Measurements from ENCODE around the gene TLCD3B. TPM values are rescaled to one million over a fixed set of nuclear protein-coding genes. Genes with fewer than 3 reads are reported as not detected.

Gene TLCD3B
- total and polyA plus RNA-seq, 8 donors, result 0.18 to 0.92 TPM; not detected in 6

DNA sequence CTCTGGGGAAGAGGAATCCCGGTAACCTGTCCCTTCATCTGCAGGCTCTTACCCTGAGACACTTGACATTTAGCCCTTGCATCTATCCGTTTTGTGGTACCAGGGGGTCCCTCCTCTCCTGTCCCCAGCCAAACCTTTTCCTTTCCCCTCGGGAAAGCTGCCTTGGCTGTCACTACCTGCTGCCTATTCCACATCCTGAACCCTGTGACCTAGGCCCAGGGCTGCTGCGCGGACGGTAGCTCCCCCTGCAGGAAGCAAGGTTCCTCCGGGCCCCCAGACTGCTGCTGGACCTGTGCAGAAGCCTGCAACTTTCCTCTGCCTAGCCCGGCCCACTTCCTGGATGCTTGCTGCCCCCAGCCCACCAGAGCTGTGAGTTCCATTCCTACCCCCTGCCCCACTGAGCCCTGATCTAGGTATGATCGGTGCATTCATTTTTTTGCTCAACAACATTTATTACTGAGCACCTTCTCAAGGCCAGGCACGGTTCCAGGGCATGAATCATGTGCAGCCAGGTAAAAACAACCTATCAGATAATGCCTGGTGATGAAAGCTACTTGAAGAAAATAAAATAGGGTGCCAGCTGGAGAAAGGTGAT is 24.0 kb upstream of the TLCD3B start:
- peaks cover 23 to 39% (median 31%) of the 10 kb centered on the region in 4 donors for H3K4me1 ChIP-seq
- intact Hi-C loops (cut with DNase I; ENCODE audit: low total_unique reads), result no loop called here
- H3K27me3 ChIP-seq, result no peaks in the 10 kb centered on the region
- H3K4me3 ChIP-seq, result no peak overlapping the region
- DNase-seq, result peak; percentile 60 to 77
- H3K9me3 ChIP-seq, result no peaks in the 10 kb centered on the region
- 28 to 36% (median 29%) methylated on average over 9 to 10 of the region's 10 CpGs for WGBS, 5 donors
- peak overlapping the region in 2 of 5 donors; percentile 19 to 26 for H3K27ac ChIP-seq
- TF ChIP-seq EP300 (IDR thresholded peaks at IDR 0.05), result no peak
- no peak for TF ChIP-seq POLR2AphosphoS5 (IDR thresholded peaks at IDR 0.05)
- TF ChIP-seq, protein P1, sequence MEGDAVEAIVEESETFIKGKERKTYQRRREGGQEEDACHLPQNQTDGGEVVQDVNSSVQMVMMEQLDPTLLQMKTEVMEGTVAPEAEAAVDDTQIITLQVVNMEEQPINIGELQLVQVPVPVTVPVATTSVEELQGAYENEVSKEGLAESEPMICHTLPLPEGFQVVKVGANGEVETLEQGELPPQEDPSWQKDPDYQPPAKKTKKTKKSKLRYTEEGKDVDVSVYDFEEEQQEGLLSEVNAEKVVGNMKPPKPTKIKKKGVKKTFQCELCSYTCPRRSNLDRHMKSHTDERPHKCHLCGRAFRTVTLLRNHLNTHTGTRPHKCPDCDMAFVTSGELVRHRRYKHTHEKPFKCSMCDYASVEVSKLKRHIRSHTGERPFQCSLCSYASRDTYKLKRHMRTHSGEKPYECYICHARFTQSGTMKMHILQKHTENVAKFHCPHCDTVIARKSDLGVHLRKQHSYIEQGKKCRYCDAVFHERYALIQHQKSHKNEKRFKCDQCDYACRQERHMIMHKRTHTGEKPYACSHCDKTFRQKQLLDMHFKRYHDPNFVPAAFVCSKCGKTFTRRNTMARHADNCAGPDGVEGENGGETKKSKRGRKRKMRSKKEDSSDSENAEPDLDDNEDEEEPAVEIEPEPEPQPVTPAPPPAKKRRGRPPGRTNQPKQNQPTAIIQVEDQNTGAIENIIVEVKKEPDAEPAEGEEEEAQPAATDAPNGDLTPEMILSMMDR (IDR thresholded peaks at IDR 0.05), result peak in 3 of 7 experiments; percentile 27 to 45 (median 33)
- no peaks in the 10 kb centered on the region for H3K36me3 ChIP-seq

GRCh38 chr16:30054451-30054850 is 23.4 kb upstream of the TLCD3B start:
- TF ChIP-seq EP300 (IDR thresholded peaks at IDR 0.05) (no peak), POLR2AphosphoS5 (IDR thresholded peaks at IDR 0.05) (no peak), POLR2A (IDR thresholded peaks at IDR 0.05) (no peak)
- TF ChIP-seq, protein P1 (IDR thresholded peaks at IDR 0.05), result no peak
- no peak for DNase-seq
- no peaks in the 10 kb centered on the region for H3K36me3 ChIP-seq
- no peak overlapping the region for H3K27ac ChIP-seq
- no peak overlapping the region for H3K4me3 ChIP-seq
- H3K4me1 ChIP-seq, result peaks cover 23 to 37% (median 29%) of the 10 kb centered on the region in 4 donors
- no peaks in the 10 kb centered on the region for H3K27me3 ChIP-seq
- 78 to 90% (median 82%) methylated on average over 8 of the region's 8 CpGs for WGBS, 5 donors
- H3K9me3 ChIP-seq, result no peaks in the 10 kb centered on the region
- intact Hi-C loops (cut with DNase I; ENCODE audit: low total_unique reads), result no loop called here

- TF ChIP-seq, protein P1 (IDR thresholded peaks at IDR 0.05), result no peak
- no peak for TF ChIP-seq EP300 (IDR thresholded peaks at IDR 0.05)
- no peak for TF ChIP-seq POLR2AphosphoS5 (IDR thresholded peaks at IDR 0.05)
- no peak for TF ChIP-seq POLR2A (IDR thresholded peaks at IDR 0.05)
- H3K36me3 ChIP-seq, result no peaks in the 10 kb centered on the region
- no peaks in the 10 kb centered on the region for H3K27me3 ChIP-seq
- peak overlapping the region; percentile 58 to 84 (median 72) for H3K4me3 ChIP-seq
- intact Hi-C loops (cut with DNase I; ENCODE audit: low total_unique reads), result no loop called here
- H3K9me3 ChIP-seq, result no peaks in the 10 kb centered on the region
- DNase-seq, result peak in 1 of 2 donors; percentile 44
- peaks cover 23 to 37% (median 29%) of the 10 kb centered on the region in 4 donors for H3K4me1 ChIP-seq
- H3K27ac ChIP-seq, result peak overlapping the region in 4 of 5 donors; percentile 38 to 60 (median 48)
- WGBS, 5 donors, result 4 to 12% (median 9%) methylated on average over 16 to 19 of the region's 19 CpGs
These were observed 22.4 kb upstream of the TLCD3B start for GRCh38 chr16:30053376-30054015.

- 3 to 5% (median 5%) methylated on average over 41 to 58 of the region's 58 CpGs for WGBS, 5 donors
- H3K4me3 ChIP-seq, result peak overlapping the region; percentile 58 to 84 (median 72)
- peak overlapping the region in 4 of 5 donors; percentile 38 to 60 (median 48) for H3K27ac ChIP-seq
- H3K9me3 ChIP-seq, result no peaks in the 10 kb centered on the region
- DNase-seq, result peak; percentile 95 to 97
- intact Hi-C loops (cut with DNase I; ENCODE audit: low total_unique reads), result no loop called here
- no peaks in the 10 kb centered on the region for H3K36me3 ChIP-seq
- H3K27me3 ChIP-seq, result no peaks in the 10 kb centered on the region
- H3K4me1 ChIP-seq, result peaks cover 23 to 37% (median 29%) of the 10 kb centered on the region in 4 donors
- TF ChIP-seq POLR2A (IDR thresholded peaks at IDR 0.05) (no peak), POLR2AphosphoS5 (IDR thresholded peaks at IDR 0.05) (peak; percentile 75 to 97 (median 81)), EP300 (IDR thresholded peaks at IDR 0.05) (no peak)
- TF ChIP-seq, protein P1 (IDR thresholded peaks at IDR 0.05), result no peak
These were observed 21.8 kb upstream of the TLCD3B start for GRCh38 chr16:30052671-30053372.
